Loucy (cell line): Measurements from ENCODE around the gene NINL.

Experiments
- EZH2phosphoT487 ChIP-seq: fragments of 200-600 bp; IDR thresholded peaks from 2 replicates; pipeline ENCODE4 v1.6.1; 2018; ENCODE audit warnings: antibody characterized with exemption, mild to moderate bottlenecking, moderate library complexity, borderline replicate concordance
- TF ChIP-seq, protein P1 (sequence below): fragments of 200-600 bp; sonication (generic); conservative IDR thresholded peaks from 2 replicates; pipeline ENCODE4 v1.5.1; 2014; ENCODE audit warnings: mild to moderate bottlenecking, antibody characterized with exemption, low read length

- TF ChIP-seq, protein P1, sequence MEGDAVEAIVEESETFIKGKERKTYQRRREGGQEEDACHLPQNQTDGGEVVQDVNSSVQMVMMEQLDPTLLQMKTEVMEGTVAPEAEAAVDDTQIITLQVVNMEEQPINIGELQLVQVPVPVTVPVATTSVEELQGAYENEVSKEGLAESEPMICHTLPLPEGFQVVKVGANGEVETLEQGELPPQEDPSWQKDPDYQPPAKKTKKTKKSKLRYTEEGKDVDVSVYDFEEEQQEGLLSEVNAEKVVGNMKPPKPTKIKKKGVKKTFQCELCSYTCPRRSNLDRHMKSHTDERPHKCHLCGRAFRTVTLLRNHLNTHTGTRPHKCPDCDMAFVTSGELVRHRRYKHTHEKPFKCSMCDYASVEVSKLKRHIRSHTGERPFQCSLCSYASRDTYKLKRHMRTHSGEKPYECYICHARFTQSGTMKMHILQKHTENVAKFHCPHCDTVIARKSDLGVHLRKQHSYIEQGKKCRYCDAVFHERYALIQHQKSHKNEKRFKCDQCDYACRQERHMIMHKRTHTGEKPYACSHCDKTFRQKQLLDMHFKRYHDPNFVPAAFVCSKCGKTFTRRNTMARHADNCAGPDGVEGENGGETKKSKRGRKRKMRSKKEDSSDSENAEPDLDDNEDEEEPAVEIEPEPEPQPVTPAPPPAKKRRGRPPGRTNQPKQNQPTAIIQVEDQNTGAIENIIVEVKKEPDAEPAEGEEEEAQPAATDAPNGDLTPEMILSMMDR = no peak
- TF ChIP-seq EZH2phosphoT487 = no peak
These were observed 97.4 kb downstream of the NINL start for GRCh38 chr20:25487975-25488374.
